ENCODE data around the gene SEMA4B. TPM values are rescaled to one million over a fixed set of nuclear protein-coding genes. Genes with fewer than 3 reads are reported as not detected.

The SEMA4B gene, protein sequence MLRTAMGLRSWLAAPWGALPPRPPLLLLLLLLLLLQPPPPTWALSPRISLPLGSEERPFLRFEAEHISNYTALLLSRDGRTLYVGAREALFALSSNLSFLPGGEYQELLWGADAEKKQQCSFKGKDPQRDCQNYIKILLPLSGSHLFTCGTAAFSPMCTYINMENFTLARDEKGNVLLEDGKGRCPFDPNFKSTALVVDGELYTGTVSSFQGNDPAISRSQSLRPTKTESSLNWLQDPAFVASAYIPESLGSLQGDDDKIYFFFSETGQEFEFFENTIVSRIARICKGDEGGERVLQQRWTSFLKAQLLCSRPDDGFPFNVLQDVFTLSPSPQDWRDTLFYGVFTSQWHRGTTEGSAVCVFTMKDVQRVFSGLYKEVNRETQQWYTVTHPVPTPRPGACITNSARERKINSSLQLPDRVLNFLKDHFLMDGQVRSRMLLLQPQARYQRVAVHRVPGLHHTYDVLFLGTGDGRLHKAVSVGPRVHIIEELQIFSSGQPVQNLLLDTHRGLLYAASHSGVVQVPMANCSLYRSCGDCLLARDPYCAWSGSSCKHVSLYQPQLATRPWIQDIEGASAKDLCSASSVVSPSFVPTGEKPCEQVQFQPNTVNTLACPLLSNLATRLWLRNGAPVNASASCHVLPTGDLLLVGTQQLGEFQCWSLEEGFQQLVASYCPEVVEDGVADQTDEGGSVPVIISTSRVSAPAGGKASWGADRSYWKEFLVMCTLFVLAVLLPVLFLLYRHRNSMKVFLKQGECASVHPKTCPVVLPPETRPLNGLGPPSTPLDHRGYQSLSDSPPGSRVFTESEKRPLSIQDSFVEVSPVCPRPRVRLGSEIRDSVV
- total RNA-seq: 100 to 1,000 TPM in 1 of 4 donors, 10 to 100 TPM in 3; 43.1 to 104 (median 59.0) TPM

DNA sequence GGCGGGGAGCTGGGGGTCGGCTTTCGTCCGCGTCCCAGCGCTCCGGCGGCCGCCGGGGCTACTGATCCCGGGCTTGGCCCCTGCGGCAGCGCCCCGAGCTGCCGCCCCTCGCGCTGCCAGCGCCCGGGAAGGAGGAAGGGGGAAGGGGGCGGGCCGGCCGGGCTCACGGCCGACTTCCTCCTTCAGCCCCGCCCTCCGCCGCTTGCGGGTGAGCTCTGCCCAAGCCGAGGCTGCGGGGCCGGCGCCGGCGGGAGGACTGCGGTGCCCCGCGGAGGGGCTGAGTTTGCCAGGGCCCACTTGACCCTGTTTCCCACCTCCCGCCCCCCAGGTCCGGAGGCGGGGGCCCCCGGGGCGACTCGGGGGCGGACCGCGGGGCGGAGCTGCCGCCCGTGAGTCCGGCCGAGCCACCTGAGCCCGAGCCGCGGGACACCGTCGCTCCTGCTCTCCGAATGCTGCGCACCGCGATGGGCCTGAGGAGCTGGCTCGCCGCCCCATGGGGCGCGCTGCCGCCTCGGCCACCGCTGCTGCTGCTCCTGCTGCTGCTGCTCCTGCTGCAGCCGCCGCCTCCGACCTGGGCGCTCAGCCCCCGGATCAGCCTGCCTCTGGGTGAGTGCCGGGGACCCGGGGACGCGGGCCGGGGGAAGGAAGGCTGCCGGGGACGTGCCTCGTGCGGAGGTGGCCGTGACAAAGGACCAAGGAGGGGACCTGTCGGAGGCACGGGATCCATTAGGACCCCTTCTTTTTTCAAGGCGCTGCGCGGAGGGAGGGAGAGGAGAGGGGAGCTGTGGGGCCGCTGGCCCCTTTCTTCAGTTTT, at the start of gene SEMA4B:
Gene SEMA4B, plus strand, starts transcription at position 201 of the 814 bp plus-strand sequence. Its CDS starts 249 bp downstream, at position 450.
- Histone ChIP-seq H3K4me3 (peak within 1 kb of the TSS; percentile 63 to 92 (median 82)), H3K27me3 (no peaks in the 10 kb centered on the region), H3K4me1 (peaks cover 0 to 74% (median 44%) of the 10 kb centered on the region in 4 donors), H3K27ac (peak within 1 kb of the TSS; percentile 51 to 88 (median 86)), H3K9me3 (no peaks in the 10 kb centered on the region), H3K36me3 (peaks cover 0 to 8% (median 0%) of the 10 kb centered on the region in 3 donors)
- TF ChIP-seq POLR2A (IDR thresholded peaks at IDR 0.05) (peak in 1 of 2 donors; percentile 44), EP300 (IDR thresholded peaks at IDR 0.05) (no peak)
- TF ChIP-seq, protein P1, sequence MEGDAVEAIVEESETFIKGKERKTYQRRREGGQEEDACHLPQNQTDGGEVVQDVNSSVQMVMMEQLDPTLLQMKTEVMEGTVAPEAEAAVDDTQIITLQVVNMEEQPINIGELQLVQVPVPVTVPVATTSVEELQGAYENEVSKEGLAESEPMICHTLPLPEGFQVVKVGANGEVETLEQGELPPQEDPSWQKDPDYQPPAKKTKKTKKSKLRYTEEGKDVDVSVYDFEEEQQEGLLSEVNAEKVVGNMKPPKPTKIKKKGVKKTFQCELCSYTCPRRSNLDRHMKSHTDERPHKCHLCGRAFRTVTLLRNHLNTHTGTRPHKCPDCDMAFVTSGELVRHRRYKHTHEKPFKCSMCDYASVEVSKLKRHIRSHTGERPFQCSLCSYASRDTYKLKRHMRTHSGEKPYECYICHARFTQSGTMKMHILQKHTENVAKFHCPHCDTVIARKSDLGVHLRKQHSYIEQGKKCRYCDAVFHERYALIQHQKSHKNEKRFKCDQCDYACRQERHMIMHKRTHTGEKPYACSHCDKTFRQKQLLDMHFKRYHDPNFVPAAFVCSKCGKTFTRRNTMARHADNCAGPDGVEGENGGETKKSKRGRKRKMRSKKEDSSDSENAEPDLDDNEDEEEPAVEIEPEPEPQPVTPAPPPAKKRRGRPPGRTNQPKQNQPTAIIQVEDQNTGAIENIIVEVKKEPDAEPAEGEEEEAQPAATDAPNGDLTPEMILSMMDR (IDR thresholded peaks at IDR 0.05): no peak
- WGBS, 2 donors: 1% methylated on average over 24 to 41 of the region's 88 CpGs
- DNase-seq (ENCODE audit: low spot score in 2 of 2): peak; percentile 41 to 45

DNA sequence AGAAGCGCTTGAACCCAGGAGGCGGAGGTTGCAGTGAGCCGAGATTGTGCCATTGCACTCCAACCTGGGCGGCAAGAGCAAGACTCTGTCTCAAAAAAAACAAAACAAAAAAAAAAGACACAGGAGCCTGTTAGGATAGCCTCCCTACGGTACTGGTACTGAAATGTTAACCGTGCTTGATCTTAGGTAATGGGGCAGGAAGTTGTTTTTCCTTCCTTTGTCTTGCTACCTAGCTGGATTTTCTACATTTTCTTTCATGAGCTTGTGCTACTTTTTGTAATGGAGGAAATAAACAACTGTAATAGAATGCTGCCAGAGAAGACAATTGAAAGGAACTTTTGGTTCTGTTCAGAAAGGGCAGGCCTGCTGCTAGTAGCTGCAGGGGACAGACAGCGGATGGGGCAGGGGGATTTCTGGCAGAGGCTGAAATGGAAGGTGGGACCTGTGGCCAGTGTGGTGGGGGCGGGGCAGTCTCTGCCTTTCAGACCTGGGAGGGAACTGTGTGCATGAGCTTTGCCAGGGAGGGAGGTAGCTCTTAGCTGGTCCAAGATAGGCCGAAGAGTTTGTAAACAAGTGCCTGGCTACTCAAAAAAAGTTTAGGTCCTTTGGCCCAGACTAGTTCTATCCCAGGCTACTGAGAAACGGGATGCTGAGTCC, 49.0 kb upstream of the SEMA4B start:
- peaks cover 0 to 4% (median 0%) of the 10 kb centered on the region in 4 donors for H3K4me1 ChIP-seq
- no peak for TF ChIP-seq POLR2A (IDR thresholded peaks at IDR 0.05)
- H3K27me3 ChIP-seq: no peaks in the 10 kb centered on the region
- H3K9me3 ChIP-seq: no peaks in the 10 kb centered on the region
- H3K4me3 ChIP-seq: no peak overlapping the region
- no peak for DNase-seq (ENCODE audit: low spot score in 2 of 2)
- H3K27ac ChIP-seq: no peak overlapping the region
- 71 to 77% methylated on average over 10 of the region's 10 CpGs for WGBS, 2 donors
- H3K36me3 ChIP-seq: no peaks in the 10 kb centered on the region

DNA sequence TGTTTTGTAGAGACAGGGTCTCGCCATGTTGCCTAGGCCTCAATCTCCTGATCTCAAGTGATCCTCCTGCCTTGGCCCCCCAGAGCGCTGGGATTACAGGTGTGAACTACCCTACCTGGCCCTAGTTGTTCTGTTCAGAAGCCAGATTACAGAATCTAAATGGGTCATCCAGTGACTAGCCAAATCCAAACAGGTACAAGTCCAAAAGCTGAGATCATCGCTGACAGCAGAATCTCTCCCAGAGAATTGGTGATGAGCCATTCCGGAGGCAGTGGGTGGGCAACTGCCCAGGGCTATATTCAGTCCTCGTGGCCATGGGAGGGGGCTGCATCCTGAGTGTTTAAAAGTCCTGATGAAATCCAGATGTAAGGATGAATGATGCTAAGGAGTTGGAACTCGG, 47.5 kb upstream of the SEMA4B start:
- WGBS, 2 donors: 79 to 85% methylated on average over 6 of the region's 6 CpGs

DNA sequence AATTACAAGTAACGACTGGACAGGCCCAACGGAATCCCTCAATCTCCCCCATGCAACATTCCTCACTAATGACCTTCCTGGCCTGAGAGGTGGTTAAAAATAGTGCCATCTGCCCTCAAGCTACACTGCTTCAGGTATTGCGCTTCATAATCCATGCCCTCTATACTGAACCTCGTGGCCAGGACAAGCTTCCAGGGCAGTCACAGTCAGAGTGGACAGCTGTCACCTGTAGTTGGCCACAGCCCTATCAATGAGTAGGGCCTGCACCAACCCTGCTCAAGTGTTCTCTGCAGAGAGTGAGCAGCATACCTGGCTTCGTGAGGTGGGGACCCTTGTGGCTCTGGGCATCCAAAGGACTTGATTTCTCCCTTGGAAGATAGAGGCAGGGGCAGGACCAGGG, 46.9 kb upstream of the SEMA4B start:
- WGBS, 2 donors: 80 to 84% methylated on average over 5 of the region's 5 CpGs
- H3K36me3 ChIP-seq: no peaks in the 10 kb centered on the region
- DNase-seq (ENCODE audit: low spot score in 2 of 2): no peak
- TF ChIP-seq POLR2A (IDR thresholded peaks at IDR 0.05) (no peak), EP300 (IDR thresholded peaks at IDR 0.05) (no peak)
- TF ChIP-seq, protein P1 (IDR thresholded peaks at IDR 0.05): no peak
- peaks cover 0 to 18% (median 12%) of the 10 kb centered on the region in 4 donors for H3K4me1 ChIP-seq
- peak overlapping the region in 2 of 4 donors; percentile 37 to 40 for H3K27ac ChIP-seq
- no peak overlapping the region for H3K4me3 ChIP-seq
- H3K27me3 ChIP-seq: no peaks in the 10 kb centered on the region
- H3K9me3 ChIP-seq: no peaks in the 10 kb centered on the region

More for the DNA sequence above, 47.5 kb upstream of the SEMA4B start:
- H3K9me3 ChIP-seq: no peaks in the 10 kb centered on the region
- no peak for TF ChIP-seq POLR2A (IDR thresholded peaks at IDR 0.05)
- no peak for TF ChIP-seq EP300 (IDR thresholded peaks at IDR 0.05)
- TF ChIP-seq, protein P1 (IDR thresholded peaks at IDR 0.05): no peak
- no peak overlapping the region for H3K4me3 ChIP-seq
- H3K4me1 ChIP-seq: peaks cover 0 to 12% (median 7%) of the 10 kb centered on the region in 4 donors
- H3K36me3 ChIP-seq: no peaks in the 10 kb centered on the region
- DNase-seq (ENCODE audit: low spot score in 2 of 2): no peak
- H3K27me3 ChIP-seq: no peaks in the 10 kb centered on the region
- H3K27ac ChIP-seq: no peak overlapping the region
